NCI-H524 treated with DMSO at 0.1 percent for 48 hours (cell line): ENCODE data around the gene CHRNE.

ENCODE experiments used
- DNase-seq: peaks from one replicate; lab custom pipeline; 2025; lab: John Stamatoyannopoulos, UW

The CHRNE gene

DNA sequence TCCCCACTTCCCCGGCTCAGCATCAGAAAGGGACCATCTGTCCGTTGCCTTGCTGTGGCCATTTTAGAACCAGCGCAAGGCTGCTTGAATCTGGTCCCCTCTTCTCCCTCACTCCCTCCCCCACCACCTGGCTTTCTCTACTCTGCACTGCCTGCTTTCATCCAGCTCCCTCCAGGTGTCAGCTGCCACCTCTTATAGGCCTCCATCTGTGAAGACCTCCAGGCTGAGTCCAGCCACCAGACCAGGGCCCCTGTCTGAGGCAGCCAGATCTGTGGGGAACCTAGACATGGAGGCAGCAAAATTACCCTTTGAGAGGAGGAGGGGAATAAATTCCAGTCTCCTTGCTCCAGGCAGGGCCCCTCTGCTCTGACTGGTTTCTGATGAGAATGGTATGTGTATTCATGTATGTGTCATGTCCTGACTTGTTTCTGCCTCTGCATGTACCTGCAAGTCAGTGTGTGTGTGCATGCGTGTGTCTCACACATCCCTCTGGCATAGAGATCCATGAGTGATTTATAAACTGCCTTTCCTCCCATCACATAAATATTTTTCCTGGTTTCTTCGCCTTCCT is 48.7 kb downstream of the CHRNE start:
- peak; percentile 37 for DNase-seq

DNA sequence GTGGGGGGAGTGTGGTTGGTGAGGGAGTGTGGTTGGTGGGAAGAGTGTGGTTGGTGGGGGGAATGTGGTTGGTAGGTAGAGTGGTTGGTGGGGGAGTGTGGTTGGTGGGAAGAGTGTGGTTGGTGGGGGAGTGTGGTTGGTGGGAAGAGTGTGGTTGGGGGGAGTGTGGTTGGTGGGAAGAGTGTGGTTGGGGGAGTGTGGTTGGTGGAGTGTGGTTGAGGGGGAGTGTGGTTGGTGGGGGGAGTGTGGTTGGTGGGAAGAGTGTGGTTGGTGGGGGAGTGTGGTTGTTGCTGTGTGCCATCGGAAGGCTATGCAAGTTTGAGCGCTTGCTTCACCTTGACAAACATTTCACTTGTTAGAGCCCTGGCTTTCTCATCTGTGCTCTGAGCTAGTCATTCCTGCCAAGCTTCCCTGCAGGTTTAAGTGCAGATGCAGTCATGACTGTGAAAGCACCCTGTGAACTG is 49.7 kb downstream of the CHRNE start:
- DNase-seq, result no peak

DNA sequence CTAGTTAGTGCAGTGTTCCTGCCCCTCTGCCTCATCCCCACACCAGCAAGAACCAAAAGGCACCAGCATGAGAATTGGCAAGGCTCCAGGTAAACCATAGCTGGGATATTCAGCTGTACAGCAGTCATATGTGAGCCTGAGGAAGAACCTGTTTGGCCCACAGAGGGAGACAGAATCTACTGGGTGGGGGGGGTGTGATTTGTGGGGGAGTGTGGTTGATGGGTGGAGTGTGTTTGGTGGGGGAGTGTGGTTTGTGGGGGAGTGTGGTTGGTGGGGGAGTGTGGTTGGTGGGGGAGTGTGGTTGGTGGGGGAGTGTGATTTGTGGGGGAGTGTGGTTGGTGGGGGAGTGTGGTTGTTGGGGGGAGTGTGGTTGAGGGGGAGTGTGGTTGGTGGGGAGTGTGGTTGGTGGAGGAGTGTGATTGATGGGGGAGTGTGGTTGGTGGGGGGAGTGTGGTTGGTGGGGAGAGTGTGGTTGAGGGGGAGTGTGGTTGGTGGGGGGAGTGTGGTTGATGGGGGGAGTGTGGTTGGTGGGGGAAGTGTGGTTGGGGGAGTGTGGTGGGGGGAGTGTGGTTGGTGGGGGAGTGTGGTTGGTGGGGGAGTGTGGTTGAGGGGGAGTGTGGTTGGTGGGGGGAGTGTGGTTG is 50.2 kb downstream of the CHRNE start:
- no peak for DNase-seq

DNA sequence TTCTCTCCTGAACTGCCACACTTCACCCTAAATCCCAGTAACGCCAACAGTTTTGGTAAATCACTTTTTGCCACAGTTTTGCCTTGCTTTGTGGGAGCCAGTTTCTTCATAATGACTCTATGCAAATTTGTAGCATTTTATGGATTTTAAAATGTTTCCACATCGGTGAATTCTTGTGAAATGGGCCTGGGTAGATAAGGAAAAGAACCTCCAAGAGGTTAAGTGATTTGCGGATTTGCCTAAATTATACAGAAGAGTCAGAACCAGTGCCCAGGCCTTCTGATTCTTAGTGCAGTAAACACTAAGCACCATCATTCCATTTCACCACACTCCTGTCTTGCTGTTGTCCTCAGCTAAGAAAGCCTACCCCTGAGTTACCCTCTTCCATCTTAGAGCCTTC is 51.8 kb downstream of the CHRNE start:
- no peak for DNase-seq

DNA sequence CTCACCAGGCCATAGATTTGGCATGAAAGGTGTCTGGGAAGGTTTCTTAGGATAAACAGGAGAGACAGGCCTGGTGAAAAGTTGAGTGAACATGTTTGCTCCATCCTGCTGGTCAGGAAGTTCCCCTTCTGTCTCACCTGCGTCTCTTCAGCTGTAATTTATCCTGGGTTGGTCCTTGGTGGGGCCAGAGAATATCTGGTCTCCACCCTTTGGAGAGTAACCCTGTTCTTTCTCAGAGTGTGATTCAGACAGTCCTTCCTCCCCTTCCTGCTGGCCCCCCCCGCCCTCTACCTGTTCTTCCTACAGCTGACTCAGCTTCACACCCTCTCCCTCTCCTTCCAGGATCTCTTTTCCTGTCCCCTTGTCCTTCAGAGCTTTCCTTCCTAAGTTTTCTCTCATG is 52.7 kb downstream of the CHRNE start:
- no peak for DNase-seq

DNA sequence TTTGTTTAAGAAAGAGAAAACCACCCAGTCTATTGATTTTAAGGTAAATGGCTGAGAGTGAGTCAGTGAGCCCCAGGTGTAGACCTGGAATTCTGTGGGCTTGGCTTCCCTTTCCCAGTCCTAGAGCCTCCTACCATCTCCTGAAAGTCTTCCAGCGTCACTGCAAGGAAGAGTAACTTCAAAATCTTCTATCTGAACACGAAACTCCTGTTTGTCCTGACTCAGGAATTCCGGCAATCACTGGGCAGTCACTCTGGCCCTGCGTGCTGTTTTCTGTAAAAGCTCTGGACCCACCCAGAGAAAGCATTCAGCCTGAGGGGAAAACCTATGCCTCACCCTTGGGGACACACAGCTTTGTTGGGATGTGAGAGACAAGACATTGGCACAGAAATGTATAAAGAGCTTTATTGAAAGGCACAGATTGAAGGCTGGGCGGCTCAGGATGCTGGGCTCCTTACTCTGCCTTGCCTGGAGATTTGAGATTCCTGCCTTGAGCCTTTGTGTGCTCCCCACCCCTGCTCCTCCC is 53.8 kb downstream of the CHRNE start:
- no peak for DNase-seq
